Measurements from ENCODE around the gene FAM222A.

FAM222A gene

GRCh38 chr12:109775172-109775881 is 61.7 kb downstream of the FAM222A start:
- peak; percentile 48 for DNase-seq

DNA sequence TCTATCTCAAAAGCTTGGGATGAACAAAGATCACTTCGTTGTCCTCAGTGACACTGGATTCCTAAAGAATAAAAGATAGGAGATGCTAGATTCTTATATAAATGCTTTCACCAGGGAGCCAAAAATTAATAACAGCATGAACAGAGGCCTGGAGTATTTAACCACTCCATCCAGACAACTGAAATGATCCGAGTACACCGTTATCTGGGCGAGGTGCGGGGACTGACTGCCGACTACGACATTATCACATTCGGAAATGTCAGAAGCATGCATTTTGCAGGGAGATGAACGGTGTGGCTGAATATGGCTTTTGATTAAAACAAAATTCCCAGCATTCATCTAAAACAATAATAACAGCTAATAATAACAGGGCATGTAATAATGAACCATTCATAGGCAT is 63.0 kb downstream of the FAM222A start:
- DNase-seq: no peak

GRCh38 chr12:109777544-109777943 is 63.9 kb downstream of the FAM222A start:
- peak; percentile 21 for DNase-seq

- no peak for DNase-seq
Observed at GRCh38 chr12:109778684-109779083, 65.1 kb downstream of the FAM222A start.

GRCh38 chr12:109779382-109779781 is 65.8 kb downstream of the FAM222A start:
- no peak for DNase-seq

GRCh38 chr12:109781668-109782325 is 68.2 kb downstream of the FAM222A start:
- DNase-seq: no peak

- peak; percentile 13 for DNase-seq
Observed at GRCh38 chr12:109782326-109782703, 68.7 kb downstream of the FAM222A start.

DNA sequence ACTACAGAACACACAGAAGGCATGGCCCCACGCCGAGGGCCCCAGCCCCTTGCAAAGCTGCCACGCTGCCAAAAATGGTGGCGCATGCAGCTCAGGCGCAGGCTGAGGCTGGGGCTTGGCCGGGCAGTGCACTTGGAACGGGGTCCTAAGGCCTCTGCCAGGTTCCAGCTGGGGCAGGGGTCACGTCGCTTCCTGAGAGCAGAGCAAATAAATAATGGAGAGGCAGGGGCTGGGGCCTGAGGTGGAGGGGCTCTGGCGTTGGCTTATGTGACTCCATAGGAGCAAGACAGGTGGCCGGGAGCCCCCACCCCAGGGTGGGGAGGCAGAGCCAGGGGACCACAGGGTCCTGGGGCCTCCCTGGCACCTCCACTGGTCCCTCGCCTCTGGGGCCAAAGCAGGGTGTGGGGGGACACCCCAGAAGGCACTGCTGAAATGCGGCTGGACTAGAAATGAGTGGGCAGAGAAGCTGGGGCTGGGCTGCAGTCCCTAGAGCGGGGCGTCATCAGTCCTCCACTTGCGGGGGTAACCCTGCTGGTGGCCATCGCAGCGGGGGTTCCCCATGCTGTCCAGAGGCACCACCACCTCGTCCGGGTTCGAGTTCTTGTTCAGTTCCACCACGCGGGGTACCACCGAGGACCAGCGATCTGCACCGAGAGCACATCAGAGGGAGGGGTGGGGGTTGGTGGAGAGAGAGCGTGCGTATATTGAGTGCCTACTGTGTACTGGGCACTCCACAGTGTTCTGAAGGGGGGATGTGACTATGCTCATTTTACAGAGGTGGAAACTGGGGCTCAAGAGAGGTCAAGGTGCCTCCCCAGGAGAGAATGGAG is 69.7 kb downstream of the FAM222A start:
- no peak for DNase-seq

DNA sequence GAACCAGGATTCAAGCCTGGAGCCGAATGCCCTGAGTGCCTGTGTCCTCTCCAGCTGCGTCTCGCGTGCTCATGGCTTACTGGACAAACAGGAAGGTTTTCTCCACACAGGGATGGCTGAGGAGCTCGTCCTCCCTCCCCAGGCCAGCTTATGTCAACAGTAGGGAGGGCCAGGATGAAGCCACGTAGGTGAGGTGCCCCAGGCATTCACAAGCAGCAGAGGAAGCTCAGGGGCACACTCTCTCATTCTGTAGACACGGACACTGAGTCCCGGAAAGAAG is 70.3 kb downstream of the FAM222A start:
- no peak for DNase-seq

DNA sequence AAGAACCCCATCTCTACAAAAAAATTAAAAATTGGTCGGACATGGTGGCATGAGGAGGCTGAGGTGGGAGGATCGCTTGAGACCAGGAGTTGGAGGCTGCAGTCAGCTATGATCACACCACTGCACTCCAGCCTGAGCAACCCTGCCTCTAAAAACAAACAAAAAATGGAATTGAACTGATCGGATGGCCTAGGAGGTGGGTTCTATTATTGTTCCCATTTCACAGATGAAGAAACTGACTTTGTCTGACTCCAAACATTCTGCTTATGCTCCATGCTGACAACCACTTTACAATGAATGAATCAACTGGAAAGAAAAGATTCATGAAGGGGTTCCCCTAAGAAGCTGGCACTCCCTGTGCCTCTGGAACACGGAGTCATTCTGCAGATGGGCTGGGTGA is 72.2 kb downstream of the FAM222A start:
- no peak for DNase-seq

- DNase-seq: no peak
Observed at GRCh38 chr12:109786799-109787198, 73.2 kb downstream of the FAM222A start.

GRCh38 chr12:109789526-109790048 is 76.0 kb downstream of the FAM222A start:
- DNase-seq: no peak

- no peak for DNase-seq
Observed at GRCh38 chr12:109792992-109793391, 79.4 kb downstream of the FAM222A start.

DNA sequence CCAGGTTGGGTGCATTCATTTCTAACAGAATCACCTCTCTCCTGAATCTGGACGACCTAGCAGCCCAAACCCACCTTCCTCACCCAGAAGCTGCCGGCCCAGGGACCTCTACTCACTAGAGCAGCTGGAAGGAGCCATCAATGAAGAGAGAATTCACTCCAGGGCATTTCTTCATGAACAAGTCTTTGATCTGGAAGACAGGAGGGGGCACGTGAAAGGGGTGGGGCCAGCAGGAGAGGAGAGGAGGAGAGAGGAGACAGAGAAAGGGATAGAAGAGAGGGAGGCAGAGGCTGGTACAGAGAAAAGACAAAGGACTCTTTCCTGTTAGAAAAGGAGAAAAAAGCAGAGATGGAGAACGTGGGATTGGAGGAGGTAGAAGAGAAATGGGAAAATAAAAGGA is 79.8 kb downstream of the FAM222A start:
- DNase-seq: no peak

DNA sequence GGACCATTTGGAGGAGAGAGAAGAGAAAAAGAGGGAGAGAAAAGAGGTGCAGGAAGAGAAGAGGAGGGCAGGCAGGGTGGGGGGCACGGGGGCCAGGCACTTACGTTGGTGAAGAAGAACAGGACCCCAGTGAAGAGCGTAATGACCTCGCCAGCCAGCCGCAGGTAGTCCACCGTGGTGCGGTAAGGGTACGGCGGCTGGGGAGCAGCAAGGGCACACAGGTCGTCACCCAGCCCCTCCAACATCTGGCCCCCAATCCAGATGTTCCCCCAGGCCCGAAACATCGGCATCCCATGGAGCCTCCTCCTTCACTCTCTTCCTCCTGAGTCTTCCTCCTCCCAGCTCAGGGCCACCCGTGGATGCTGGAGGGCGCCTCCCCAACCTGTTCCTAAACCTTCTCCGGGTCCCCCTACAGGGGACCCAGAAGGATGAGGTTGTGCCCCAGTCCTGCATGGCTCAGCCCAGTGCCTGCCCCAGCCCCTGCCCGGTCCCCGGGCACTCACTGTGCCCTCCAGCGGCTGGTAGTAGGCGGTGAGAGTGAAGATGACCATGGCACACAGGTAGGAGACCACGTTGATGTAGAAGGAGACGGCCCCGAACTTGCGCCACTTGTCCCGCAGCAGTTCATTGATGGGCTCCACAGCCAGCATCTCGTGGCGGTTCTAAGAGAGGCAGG is 80.3 kb downstream of the FAM222A start:
- DNase-seq: no peak

GRCh38 chr12:109795023-109795422 is 81.4 kb downstream of the FAM222A start:
- no peak for DNase-seq

GRCh38 chr12:109796057-109796456 is 82.4 kb downstream of the FAM222A start:
- no peak for DNase-seq

GRCh38 chr12:109797905-109798669 is 84.5 kb downstream of the FAM222A start:
- DNase-seq: no peak

- DNase-seq: no peak
Observed at GRCh38 chr12:109798691-109799090, 85.1 kb downstream of the FAM222A start.

DNA sequence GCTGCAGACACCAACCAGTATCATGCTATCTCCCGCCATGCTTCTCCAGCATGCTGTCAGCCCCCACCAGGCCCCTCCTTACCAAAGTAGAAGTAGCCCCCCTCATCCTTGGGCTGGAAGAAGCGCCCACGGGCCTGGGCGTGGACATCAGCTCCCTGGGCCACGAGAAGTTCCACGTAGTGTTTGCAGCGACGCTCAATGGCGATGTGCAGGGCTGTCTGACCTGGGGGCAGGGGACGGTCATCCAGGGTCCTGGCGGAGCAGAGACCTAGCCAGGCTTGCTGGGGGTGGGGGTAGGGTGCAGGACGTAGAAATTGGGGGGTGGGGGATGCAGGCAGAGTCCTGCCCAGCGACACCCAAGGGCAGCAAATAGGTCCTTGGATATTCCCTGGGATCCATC is 86.9 kb downstream of the FAM222A start:
- DNase-seq: no peak

DNA sequence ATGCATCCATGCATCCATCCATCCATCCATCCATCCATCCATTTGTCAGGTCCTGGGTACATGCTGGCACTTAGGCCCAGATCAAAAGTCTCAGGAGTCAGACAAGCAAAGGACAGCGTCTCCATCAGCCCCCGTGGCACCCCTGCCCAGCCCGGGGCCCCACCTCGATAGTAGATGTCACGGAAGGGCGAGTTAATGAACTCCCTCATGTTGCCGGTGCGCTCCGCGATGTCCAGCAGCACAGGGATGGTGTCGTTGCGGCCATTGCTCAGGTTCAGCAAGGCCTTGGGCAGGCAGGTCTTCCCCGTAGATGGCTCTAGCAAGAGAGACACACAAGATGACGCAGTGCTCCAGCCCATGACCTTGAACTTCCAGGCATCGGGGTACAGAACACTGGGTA is 89.2 kb downstream of the FAM222A start:
- DNase-seq: no peak

GRCh38 chr12:109803678-109804077 is 90.1 kb downstream of the FAM222A start:
- no peak for DNase-seq
